Measurements from ENCODE around the gene P2RY1. TPM values are rescaled to one million over a fixed set of nuclear protein-coding genes. Genes with fewer than 3 reads are reported as not detected.

Gene P2RY1, protein sequence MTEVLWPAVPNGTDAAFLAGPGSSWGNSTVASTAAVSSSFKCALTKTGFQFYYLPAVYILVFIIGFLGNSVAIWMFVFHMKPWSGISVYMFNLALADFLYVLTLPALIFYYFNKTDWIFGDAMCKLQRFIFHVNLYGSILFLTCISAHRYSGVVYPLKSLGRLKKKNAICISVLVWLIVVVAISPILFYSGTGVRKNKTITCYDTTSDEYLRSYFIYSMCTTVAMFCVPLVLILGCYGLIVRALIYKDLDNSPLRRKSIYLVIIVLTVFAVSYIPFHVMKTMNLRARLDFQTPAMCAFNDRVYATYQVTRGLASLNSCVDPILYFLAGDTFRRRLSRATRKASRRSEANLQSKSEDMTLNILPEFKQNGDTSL
- polyA plus RNA-seq (ENCODE audit: insufficient read length): 4.8 TPM

DNA sequence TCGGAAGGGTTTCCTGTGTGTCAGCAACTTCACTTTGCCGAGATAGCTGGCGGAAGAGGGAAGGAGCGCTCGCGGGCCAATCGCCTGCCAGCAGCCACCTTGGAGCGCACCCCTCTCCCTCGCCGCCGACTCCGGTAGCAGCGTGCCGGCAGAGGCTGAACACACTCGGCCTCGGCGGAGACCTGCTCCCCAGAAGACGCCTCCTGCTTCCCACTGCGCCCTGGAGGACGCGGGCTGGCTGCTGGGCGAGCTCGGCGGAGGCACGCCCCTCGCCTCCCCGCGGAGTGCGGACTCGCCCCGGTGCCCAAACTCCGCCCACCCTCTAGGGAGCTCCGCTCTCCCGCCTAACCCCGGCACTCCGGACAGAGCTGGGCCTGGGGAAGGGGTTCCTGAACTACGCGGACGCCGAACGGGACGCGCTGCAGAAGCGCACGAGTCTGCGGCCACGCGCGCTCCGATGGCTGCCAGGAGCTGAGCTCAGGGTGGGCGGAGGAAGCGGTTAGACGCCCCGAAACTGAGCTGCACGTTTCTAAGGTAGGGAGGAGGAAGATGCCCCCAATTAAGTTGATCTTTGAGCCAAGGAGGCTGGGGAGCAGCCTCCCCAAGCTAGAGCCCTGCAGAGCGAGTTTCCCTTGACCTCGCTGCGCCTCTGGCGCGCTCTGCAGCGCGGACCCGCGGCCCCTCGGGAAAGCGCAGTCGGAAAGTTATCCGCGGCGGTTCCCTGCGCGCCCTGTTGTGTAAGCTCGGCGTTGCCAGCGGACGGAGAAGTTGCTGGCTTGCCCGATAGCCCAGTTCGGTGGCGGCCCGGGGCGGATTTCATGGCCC is at the start of gene P2RY1:
Gene P2RY1 (plus strand): TSS at position 356 of the 825 bp plus-strand sequence. CDS start 652 bp downstream, outside the sequence.
- peak; percentile 4 for DNase-seq (ENCODE audit: low read depth)

DNA sequence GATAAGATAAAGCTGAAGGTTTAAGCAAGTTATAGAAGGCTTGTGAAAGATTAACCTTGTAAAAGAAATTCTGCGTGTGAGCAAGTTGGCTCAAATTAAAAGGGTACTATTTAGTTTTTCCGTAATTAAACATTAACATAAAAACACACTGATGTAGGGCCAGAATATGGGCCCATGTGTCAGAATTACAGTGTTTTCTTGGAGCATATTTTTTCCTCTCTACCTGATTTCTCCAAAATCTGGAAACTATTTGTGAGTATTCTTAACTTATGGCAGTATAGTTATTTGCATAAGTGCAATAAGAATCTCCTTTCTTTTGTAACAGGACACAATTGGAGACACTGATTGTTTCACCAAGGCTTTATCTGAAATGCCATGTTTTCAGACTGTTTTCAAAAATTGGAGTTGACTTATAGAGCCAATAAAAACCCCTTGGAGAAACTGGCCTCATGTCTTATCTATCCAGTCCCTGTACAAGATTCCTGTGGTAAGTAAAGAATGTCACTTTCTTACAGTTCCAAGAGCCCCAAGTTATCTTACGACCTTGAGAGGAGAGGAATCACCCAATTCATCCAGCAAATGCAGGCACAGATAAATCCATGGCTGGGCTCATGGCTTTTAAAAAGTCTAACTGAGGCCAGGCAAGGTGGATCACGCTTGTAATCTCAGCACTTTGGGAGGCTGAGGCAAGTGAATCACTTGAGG is 47.8 kb upstream of the P2RY1 start:
- DNase-seq (ENCODE audit: low read depth): no peak

DNA sequence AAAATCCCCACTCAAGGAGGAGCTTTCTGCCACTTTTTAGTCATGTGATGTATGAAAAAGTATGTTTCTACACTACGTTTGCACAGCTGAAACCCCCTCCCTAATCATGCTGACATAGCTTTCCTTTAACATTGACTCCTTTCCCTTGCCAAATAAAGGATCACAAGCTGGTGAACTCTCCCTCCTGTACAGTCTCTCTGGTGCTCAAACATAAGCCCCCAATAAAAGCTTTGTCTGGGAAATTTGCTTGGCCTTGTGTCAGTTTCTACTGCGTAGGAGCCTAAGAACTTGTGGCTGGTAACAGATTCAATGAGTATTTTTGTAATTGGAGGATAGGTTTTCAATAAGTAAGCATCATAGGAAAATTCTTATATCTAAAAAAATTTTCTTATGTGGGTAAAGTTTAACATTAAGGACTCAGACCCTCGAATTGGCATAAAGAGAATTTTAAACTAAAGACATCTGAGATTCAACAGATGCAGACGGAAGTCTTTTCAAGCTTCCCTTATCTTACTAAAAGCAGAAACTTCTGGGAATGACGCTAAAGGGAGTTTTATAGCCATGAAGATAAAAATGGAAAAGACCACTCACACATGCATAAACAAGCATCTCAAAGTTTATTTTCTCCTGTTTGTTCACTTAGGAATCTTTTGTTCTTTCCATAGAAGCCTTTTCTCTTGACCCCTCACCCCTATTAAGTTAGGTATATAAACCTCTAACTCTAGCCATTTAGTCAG is 44.1 kb upstream of the P2RY1 start:
- DNase-seq (ENCODE audit: low read depth): no peak

DNA sequence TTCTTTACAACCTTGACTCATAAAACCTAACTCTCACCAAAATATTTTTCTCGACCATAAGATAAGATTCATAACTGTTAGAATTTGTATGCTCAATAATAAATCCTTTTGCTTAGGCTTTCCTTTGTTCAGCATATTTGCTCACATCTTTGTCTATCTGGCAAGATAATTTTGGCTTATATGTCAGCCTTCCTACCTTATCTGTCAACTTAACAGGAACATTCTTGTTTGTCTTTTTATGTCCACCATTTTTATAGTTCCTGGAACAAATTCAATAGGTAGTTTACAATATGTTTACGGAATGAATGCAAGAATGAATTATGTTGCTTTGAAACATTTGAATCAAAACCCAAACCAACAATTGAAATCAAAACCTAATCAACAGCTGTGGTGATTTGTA is 41.0 kb upstream of the P2RY1 start:
- no peak for DNase-seq (ENCODE audit: low read depth)

DNA sequence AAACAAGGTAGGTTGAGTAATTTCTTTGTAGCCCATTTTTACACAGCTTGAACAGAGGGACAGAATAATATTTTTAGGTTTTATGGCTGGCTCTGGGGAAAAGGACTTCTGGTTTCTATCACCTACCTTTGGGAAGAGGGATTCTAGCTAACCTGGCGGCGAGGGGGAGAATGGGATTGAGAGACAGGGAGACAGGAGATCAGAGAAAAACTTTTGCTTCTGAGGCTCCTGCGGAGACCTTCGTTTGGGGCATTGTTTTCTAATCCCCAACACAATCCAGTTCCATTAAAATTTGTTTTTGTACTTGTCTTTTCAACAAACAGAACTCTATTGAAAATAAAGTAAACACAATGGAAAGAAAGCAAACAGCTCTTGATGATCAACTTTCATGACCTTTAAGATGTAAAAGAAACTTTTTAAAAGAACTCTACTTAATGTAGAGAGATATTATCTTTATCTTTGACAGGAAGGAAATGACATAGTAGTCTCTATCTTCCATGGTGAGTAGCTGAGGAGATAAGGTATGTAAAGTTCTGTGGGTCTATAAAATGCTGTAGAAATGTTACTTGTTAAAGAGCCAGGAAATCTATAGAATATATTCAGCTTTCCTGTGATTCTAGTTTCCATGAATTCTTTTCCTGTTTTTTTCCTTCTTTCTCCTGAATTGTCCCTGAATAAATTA is 37.0 kb upstream of the P2RY1 start:
- DNase-seq (ENCODE audit: low read depth): no peak

DNA sequence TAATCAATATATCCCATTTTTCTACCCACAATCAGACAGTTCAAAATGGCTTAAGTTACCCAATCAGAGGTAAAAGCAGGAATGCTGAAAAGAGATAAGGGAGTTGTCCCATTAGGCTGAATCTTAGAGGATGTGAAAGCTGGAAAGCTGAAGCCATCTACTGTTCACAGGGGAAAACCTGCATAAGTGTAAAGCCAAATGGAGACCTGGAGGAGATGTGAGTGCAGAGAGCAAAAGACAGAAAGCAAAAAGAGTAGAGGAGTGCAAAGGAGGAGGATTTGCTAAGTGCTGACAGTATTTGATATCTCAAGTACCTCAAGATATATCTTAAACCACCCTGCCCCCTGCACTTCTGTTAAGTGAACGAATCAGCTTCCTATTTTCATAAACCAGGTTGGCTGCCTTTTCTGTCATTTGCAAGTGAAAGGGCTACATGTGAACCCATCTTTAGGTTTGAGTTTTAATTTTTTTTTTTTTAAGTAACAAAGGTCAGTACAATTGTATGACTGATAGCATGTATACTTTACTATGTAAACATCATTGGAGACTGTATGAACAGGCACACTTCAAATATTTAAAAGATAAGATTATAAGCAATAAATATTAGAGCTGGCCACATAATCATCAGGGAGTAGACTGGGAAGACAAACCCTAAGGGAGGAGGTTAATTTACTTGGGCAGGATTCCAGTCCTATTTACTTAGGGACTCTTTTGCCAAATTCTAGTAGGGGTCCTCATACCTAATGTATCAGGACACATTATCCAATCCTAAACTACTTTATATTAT is 22.8 kb upstream of the P2RY1 start:
- DNase-seq (ENCODE audit: low read depth): no peak

DNA sequence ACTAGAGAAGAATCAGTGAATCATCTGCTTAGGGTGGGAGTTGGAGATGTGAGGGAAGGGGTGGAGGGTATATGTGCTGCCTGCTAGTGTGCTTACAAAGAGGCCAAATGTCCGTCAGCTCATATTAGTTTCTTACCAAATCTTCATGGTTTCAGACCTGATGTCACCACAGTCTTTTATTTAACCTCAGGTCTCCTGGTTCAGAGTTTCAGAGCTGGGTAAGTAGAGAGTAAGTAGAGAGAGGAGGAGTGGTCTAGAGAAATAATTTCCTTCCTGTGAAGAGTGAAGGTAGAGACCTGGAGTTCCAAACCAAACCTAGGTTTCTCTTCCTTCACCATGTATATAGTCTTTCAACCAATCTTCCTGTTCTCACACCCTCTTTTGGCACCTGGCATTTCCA is 17.5 kb upstream of the P2RY1 start:
- DNase-seq (ENCODE audit: low read depth): no peak

DNA sequence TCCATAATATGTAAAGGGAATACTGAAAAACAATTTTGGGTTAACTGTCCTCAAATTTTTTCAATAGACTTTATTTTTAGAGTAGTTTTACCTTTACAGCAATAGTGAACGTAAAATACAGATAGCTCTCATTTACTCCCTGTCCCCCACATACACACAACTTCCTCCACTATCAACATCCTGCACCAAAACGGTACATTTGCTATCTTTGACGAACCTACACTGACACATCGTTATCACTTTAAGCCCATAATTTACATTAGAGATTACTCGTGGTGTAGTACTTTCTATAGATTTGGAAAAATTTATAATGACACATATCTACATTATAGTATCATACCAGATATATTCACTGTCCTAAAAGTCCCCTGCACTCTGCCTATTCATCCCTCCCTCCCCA is 16.9 kb upstream of the P2RY1 start:
- no peak for DNase-seq (ENCODE audit: low read depth)

DNA sequence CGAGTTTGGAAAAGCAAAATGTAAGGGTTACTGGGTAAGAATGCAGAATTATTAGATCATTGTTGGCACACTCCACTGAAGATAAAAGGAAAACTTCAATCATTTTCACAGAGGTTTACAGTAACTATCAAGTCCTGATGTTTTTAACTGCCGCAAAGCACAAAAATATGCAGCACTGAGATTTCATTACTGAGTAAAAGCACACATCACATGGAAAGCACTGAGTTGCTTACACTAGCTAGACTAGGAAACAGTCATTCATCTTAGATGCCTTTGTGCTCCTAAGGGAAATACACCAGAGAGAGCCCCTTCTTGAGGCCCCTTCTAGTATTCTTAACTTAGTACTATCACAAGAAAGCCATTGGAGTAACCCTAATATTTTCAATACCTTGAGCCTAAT is 11.8 kb upstream of the P2RY1 start:
- no peak for DNase-seq (ENCODE audit: low read depth)

DNA sequence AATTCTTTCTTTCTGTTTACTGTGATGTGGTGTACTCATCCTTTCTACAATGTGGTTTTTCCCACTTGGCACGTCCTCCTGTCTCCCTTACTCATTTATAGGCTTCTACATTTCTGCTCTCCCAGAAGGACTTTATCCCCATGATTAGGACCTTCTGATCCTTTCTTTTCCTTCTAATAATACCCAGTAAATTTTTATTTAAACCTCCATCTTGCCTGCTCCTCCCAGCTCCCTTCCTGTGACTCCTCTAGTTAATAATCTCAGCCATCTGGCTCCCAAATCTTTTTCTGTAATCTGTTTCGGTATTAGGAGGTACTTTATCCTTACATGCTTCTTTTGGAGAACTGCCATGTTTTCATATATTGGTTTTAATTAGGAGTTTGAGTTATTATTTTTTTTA is 11.2 kb upstream of the P2RY1 start:
- no peak for DNase-seq (ENCODE audit: low read depth)

DNA sequence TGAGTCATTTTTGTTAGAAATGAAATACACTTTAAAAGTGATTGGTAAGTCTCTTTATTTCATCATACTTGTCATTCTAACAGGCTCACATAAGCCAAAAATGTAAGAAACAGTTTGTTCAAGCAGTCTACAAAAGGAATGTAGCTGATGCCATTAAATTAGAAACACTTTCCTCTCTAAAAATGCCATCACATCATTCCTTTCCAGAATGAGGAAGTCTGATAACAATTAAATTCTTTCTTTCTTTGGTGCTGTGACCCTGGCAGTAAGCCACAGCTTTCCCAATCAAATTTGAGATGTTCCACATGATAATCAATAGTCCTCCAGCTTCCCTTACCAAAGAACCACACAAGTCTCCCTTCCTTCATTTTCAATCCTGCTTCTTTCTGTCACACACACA is 9.4 kb upstream of the P2RY1 start:
- no peak for DNase-seq (ENCODE audit: low read depth)

DNA sequence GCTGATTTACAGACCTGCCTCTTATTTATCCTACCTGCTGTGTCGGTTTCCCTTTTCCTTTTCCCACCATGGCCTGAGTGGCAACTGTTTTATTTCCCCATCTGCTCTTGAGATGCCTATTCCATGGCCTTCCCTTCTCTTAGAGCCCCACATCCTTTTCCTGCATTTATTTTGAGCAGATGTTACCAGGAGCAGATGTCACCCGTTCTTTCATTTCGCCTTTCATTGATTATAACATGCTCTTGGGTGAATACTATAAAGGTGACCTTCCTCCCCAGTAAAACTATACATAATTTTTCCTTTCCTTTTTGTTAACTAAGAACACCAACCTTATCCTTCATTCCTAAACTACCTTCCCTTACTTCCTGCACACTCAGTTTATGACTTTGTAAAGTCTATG is 8.5 kb upstream of the P2RY1 start:
- DNase-seq (ENCODE audit: low read depth): no peak

DNA sequence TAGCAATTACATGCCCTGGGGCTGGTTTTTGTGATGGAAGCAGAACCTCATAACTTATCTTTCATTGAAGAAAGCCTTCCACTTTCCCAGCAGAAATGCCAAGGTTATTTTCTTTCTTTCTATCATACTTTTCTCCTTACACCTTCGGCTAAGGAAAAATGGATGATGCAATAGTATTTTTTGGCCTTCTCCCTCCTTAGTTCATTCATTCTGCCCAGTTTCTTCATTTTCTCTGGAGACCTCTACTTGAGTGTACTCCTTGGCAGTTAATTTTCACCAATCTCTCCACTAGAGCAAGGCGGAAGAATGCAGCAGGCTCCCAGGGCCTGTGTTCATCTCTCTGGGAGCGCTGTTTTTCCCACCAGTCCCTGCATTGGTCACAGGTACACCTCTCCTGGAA is 7.6 kb upstream of the P2RY1 start:
- no peak for DNase-seq (ENCODE audit: low read depth)

DNA sequence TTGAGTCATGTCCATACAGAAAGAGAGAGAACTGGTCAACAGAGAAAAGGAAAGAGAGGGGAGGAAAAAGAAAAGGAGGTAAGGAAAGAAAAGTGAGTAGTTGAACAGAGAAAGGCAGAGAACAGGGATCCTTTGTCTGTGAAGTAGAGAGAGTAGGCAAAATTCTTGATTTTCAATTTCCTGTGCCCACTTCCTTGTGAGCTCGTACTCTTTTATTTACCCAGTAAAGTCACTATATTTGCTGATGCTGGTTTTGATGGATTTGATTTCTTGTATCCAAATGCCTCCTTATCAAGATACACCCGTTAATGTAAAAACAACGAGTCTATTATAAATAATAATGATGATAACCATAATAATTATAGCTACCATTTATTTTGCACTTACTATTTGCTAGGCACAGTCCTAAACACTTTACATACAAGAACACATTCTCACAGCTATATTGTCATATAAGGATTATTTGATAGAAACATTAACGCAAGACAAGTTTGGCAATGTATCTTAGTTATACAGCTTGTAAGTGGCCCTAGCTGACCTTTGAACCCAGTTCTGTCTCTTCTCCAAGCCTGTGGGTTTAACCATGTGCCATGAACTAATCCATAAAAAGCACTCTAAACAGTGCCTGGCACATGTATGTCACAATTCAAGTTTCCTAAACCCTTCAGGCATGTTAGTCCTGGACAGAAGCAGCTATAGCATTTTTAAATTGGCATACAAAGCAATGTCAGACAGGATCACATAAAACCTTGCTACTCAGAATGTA is 6.7 kb upstream of the P2RY1 start:
- DNase-seq (ENCODE audit: low read depth): no peak

DNA sequence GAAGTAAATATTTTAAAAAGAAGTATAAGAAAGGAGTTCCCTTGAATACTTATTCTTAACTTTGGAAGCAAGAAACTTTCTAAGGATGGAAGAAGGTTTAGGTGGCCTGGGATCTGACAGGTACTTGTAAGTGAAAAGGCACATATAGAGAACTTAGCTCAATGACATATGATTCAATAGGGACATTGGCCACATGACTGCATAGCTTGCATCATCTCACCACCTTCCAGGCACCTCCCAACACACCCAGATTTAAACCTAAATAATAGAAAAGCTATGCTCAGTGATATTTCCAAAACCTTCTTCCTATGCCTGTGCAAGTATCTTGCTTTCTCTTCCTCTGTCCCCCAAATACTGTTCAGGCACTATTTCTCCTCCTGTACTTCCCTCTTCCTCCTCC is 4.7 kb upstream of the P2RY1 start:
- no peak for DNase-seq (ENCODE audit: low read depth)

DNA sequence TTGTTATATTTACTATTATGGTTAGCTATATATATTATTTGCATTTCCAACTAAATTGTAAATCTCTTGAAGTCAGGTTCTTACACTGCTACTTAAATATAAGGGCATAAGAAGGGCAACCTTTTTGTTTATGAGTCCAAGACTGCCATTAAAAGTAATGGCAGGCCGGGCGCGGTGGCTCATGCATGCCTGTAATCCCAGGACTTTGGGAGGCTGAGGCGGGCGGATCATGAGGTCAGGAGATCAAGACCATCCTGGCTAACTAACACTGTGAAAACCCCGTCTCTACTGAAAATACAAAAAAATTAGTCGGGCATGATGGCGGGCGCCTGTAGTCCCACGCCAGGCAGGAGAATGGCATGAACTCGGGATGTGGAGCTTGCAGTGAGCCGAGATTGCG is 2.9 kb upstream of the P2RY1 start:
- DNase-seq (ENCODE audit: low read depth): no peak

DNA sequence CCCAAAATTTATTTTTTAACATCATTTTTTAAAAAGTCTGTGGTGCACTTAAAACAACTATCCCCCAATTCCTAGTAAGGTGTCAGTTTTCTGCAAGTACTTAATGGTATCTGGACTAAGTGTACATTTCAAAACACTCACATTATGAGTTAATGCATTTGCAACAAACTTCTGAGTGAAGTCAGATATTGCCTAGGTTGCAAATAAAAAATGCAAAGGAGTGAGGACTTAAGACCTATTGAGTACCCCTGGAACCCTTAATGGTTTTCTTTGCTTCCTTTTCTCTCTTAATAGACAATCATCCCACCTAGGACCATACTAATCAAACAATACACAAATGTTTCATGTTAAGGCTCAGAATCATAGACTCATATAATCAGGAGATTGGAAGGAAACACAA is 1.8 kb upstream of the P2RY1 start:
- DNase-seq (ENCODE audit: low read depth): no peak

DNA sequence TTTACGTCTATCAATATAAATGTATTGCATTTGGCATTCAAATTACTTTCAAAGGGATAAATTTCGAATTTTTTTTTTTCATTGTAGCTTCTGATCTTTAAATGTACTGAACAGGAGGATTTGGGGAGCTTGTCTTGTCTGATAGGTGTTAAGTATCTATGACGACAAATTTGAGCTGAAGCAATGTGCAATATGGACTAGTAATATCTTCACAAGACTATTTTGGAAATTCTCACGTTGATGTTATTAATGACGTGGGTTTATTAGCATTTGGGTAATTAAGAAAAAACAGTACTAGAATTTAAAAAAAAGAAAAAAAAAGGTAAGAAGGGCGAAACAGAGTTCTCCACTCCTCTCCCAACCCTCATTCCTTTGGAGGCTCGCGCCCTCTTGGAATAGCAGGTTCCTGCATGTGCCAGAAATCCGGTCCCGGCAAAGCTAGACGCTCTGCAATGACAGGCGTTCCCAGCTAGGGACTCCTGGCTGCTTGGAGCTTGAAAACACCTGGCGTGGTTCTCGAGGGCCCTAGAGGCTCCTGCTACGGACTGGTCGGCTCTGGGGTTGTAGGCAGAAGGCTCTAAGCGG is 648 bp upstream of the P2RY1 start:
- DNase-seq (ENCODE audit: low read depth): peak; percentile 4

DNA sequence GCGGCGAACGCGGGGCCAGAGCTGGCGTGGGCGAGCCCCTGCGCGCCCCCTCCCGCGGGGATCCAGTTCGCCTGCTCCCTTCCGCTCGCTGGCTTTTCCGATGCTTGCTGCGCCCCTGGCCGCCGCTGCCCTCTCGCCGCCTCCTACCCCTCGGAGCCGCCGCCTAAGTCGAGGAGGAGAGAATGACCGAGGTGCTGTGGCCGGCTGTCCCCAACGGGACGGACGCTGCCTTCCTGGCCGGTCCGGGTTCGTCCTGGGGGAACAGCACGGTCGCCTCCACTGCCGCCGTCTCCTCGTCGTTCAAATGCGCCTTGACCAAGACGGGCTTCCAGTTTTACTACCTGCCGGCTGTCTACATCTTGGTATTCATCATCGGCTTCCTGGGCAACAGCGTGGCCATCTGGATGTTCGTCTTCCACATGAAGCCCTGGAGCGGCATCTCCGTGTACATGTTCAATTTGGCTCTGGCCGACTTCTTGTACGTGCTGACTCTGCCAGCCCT is 721 bp downstream of the P2RY1 start:
- no peak for DNase-seq (ENCODE audit: low read depth)
